22Rv1 (cell line): ENCODE results near the gene RNFT2.

ENCODE experiments used
- H3K27ac ChIP-seq: fragments of 450-650 bp; 2 replicates; pipeline ENCODE4 v1.5.1; 2017
- ZFX ChIP-seq: fragments of 450-650 bp; IDR thresholded peaks from 2 replicates; pipeline ENCODE4 v1.6.1; 2017; ENCODE audit warnings: antibody characterized with exemption, borderline replicate concordance
- TF ChIP-seq, protein P1 (sequence below): fragments of 450-650 bp; IDR thresholded peaks from 2 replicates; pipeline ENCODE4 v1.5.1; 2017; ENCODE audit warnings: mild to moderate bottlenecking

RNFT2 gene

GRCh38 chr12:116693286-116694227 is 44.6 kb upstream of the RNFT2 start:
- no peak for TF ChIP-seq ZFX
- TF ChIP-seq, protein P1, sequence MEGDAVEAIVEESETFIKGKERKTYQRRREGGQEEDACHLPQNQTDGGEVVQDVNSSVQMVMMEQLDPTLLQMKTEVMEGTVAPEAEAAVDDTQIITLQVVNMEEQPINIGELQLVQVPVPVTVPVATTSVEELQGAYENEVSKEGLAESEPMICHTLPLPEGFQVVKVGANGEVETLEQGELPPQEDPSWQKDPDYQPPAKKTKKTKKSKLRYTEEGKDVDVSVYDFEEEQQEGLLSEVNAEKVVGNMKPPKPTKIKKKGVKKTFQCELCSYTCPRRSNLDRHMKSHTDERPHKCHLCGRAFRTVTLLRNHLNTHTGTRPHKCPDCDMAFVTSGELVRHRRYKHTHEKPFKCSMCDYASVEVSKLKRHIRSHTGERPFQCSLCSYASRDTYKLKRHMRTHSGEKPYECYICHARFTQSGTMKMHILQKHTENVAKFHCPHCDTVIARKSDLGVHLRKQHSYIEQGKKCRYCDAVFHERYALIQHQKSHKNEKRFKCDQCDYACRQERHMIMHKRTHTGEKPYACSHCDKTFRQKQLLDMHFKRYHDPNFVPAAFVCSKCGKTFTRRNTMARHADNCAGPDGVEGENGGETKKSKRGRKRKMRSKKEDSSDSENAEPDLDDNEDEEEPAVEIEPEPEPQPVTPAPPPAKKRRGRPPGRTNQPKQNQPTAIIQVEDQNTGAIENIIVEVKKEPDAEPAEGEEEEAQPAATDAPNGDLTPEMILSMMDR, result no peak
- H3K27ac ChIP-seq, result no peak overlapping the region

GRCh38 chr12:116694653-116695463 is 43.3 kb upstream of the RNFT2 start:
- TF ChIP-seq, protein P1, result no peak
- TF ChIP-seq ZFX, result no peak
- no peak overlapping the region for H3K27ac ChIP-seq

DNA sequence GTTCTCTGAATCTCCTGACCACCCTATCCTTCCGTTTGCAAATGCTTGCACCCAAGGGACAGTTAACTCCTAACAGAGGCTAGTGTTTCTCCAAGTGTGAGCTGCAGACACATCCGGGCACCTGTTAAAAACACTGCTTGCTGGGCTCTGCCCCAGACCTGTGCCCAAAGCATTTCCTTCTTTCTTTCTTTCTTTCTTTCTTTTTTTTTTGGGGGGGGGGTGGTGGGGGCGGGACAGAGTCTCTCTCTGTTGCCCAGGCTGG is 42.7 kb upstream of the RNFT2 start:
- TF ChIP-seq, protein P1, result no peak
- TF ChIP-seq ZFX, result no peak

GRCh38 chr12:116697305-116697704 is 40.8 kb upstream of the RNFT2 start:
- peak overlapping the region; percentile 93 for H3K27ac ChIP-seq
- TF ChIP-seq, protein P1, result peak; percentile 60
- no peak for TF ChIP-seq ZFX

More for the DNA sequence above, 42.7 kb upstream of the RNFT2 start:
- no peak overlapping the region for H3K27ac ChIP-seq

GRCh38 chr12:116697716-116698115 is 40.4 kb upstream of the RNFT2 start:
- peak overlapping the region; percentile 93 for H3K27ac ChIP-seq
- TF ChIP-seq ZFX, result no peak
- TF ChIP-seq, protein P1, result 0 out of 2 replicates have a peak, but pooled peaks have one; percentile 23

- peak overlapping the region; percentile 93 for H3K27ac ChIP-seq
- TF ChIP-seq, protein P1, result no peak
- no peak for TF ChIP-seq ZFX
Observed at GRCh38 chr12:116698116-116698515, 40.0 kb upstream of the RNFT2 start.
